Cardiac muscle cell (in vitro differentiated cells and primary cell): Measurements from ENCODE around the gene OAS3. TPM values are rescaled to one million over a fixed set of nuclear protein-coding genes. Genes with fewer than 3 reads are reported as not detected.

Source experiments
- DNase-seq, 2 donors: peaks; one replicate each; pipeline versions ENCODE4 v3.0.0 to v3.0.0-alpha.2; 2010 to 2017; ENCODE audit warnings: low read depth in 1 of 2, low spot score in 1 of 2
- H3K27ac ChIP-seq: fragments of 200-600 bp; sonication (generic); 2 replicates; pipeline ENCODE4 v1.5.1; 2016
- H3K27me3 ChIP-seq: fragments of 200-600 bp; sonication (generic); 2 replicates; pipeline ENCODE4 v1.6.0; 2016; ENCODE audit warnings: control low read depth
- H3K36me3 ChIP-seq: fragments of 200-600 bp; sonication (generic); 2 replicates; pipeline ENCODE4 v1.5.1; 2016; ENCODE audit warnings: control low read depth
- H3K4me1 ChIP-seq: fragments of 200-600 bp; sonication (generic); 2 replicates; pipeline ENCODE4 v1.8.1; 2017; ENCODE audit warnings: low read depth, mild to moderate bottlenecking, mixed run types
- H3K4me3 ChIP-seq: fragments of 200-600 bp; sonication (generic); 2 replicates; pipeline ENCODE4 v1.5.1; 2016; ENCODE audit warnings: mild to moderate bottlenecking
- H3K9me3 ChIP-seq: fragments of 200-600 bp; sonication (generic); 2 replicates; pipeline ENCODE4 v1.5.1; 2017; ENCODE audit warnings: low read depth, mild to moderate bottlenecking, control low read depth
- CTCF ChIP-seq: IDR thresholded peaks from 2 replicates; pipeline ENCODE4 v1.5.1; 2012; ENCODE audit warnings: low read depth, mild to moderate bottlenecking, low read length
- polyA plus RNA-seq: library from polyadenylated mRNA; unstranded; fragments of >200 nt; fragmentation: Nextera tagmentation; extraction: Ambion mirVana; gene quantifications from 2 replicates; pipeline ENCODE4 v1.2.1, GENCODE V29; 2016
- total RNA-seq: library from RNA; depleted of rRNA; stranded (reverse); fragments of >200 nt; gene quantifications from 2 replicates; pipeline ENCODE4 v1.2.3, GENCODE V29; 2016

Gene OAS3
- total and polyA plus RNA-seq, 2 experiments from 2014 or later, result 0.36 TPM; not detected in 1

- H3K36me3 ChIP-seq, result no peaks in the 10 kb centered on the region
- no peaks in the 10 kb centered on the region for H3K4me1 ChIP-seq
- H3K27ac ChIP-seq, result no peak overlapping the region
- no peak for DNase-seq
- H3K9me3 ChIP-seq, result no peaks in the 10 kb centered on the region
- no peaks in the 10 kb centered on the region for H3K27me3 ChIP-seq
- no peak overlapping the region for H3K4me3 ChIP-seq
- no peak for TF ChIP-seq CTCF
Observed at GRCh38 chr12:112962561-112962960, 24.3 kb downstream of the OAS3 start.

DNA sequence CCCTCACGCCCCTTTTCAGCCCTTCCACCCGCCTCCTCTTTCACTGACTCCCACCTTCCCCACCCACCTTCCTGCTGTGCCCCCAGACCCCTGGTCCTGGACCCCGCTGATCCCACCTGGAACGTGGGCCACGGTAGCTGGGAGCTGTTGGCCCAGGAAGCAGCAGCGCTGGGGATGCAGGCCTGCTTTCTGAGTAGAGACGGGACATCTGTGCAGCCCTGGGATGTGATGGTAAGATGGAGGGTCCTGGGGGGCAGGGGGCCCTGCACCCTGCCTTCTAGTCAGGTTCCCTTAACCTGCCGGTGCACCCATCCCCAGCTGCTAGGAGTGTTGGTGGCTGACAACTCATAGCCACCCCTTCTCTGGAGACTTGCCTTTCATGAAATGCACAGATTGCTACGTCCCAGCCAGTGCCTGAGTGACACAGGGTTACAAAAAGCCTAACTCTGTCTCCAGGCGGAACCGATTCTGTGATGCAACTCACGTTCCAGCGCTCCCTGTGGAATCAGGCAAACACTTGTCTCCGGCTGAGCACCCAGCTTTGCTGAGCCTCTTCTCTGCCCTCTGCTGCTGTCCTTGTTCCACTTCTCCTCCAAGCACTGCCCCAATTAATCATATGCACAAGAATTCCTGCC lies 25.1 kb downstream of the OAS3 start:
- Histone ChIP-seq H3K9me3 (no peaks in the 10 kb centered on the region), H3K4me3 (no peak overlapping the region), H3K4me1 (no peaks in the 10 kb centered on the region), H3K36me3 (no peaks in the 10 kb centered on the region), H3K27ac (no peak overlapping the region), H3K27me3 (no peaks in the 10 kb centered on the region)
- DNase-seq, result no peak
- TF ChIP-seq CTCF, result no peak

- DNase-seq, result no peak
- no peaks in the 10 kb centered on the region for H3K4me1 ChIP-seq
- no peak for TF ChIP-seq CTCF
- no peaks in the 10 kb centered on the region for H3K36me3 ChIP-seq
- no peak overlapping the region for H3K27ac ChIP-seq
- no peak overlapping the region for H3K4me3 ChIP-seq
- no peaks in the 10 kb centered on the region for H3K27me3 ChIP-seq
- H3K9me3 ChIP-seq, result no peaks in the 10 kb centered on the region
Observed at GRCh38 chr12:112964067-112964670, 25.9 kb downstream of the OAS3 start.

- H3K4me3 ChIP-seq, result no peak overlapping the region
- no peak for DNase-seq
- no peaks in the 10 kb centered on the region for H3K36me3 ChIP-seq
- H3K27ac ChIP-seq, result no peak overlapping the region
- H3K4me1 ChIP-seq, result no peaks in the 10 kb centered on the region
- H3K9me3 ChIP-seq, result no peaks in the 10 kb centered on the region
- no peak for TF ChIP-seq CTCF
- H3K27me3 ChIP-seq, result no peaks in the 10 kb centered on the region
Observed at GRCh38 chr12:112964915-112965314, 26.6 kb downstream of the OAS3 start.

- Histone ChIP-seq H3K9me3 (no peaks in the 10 kb centered on the region), H3K36me3 (no peaks in the 10 kb centered on the region), H3K4me1 (no peaks in the 10 kb centered on the region), H3K4me3 (no peak overlapping the region), H3K27ac (no peak overlapping the region), H3K27me3 (no peaks in the 10 kb centered on the region)
- DNase-seq, result no peak
- no peak for TF ChIP-seq CTCF
Observed at GRCh38 chr12:112965643-112966042, 27.4 kb downstream of the OAS3 start.
